H1 (cell line): ENCODE data around the gene ARHGAP8. TPM values are rescaled to one million over a fixed set of nuclear protein-coding genes. Genes with fewer than 3 reads are reported as not detected.

ENCODE experiments used
- BRCA1 ChIP-seq: IDR thresholded peaks from 2 replicates; pipeline ENCODE4 v1.6.1; 2012; ENCODE audit warnings: low read depth, low read length, improper control_type of control experiment
- NRF1 ChIP-seq: IDR thresholded peaks from 2 replicates; pipeline ENCODE4 v1.6.1; 2011; ENCODE audit warnings: mild to moderate bottlenecking, low read depth, low read length, improper control_type of control experiment
- POU5F1 ChIP-seq: IDR thresholded peaks from 2 replicates; pipeline ENCODE4 v1.6.1; 2011; ENCODE audit warnings: low read depth, mild to moderate bottlenecking, low read length, moderate library complexity
- SP1 ChIP-seq: IDR thresholded peaks from 2 replicates; pipeline ENCODE4 v1.6.1; 2011; ENCODE audit warnings: low read depth, low read length
- SUZ12 ChIP-seq: fragments of 200-600 bp; sonication (generic); IDR thresholded peaks from 2 replicates; pipeline ENCODE4 v1.6.1; 2012; ENCODE audit warnings: mild to moderate bottlenecking, inconsistent platforms, low read length, moderate library complexity, mixed read lengths
- TEAD4 ChIP-seq: IDR thresholded peaks from 2 replicates; pipeline ENCODE4 v1.6.1; 2012; ENCODE audit warnings: low read depth, low read length, inconsistent platforms, mixed read lengths
- YY1 ChIP-seq: IDR thresholded peaks from 2 replicates; pipeline ENCODE4 v1.6.1; 2011; ENCODE audit warnings: low read depth, mild to moderate bottlenecking, low read length
- polyA plus RNA-seq, 7 experiments: library from polyadenylated mRNA; depleted of rRNA in 3 of 7; stranded (reverse) in 5 of 7; unstranded in 2 of 7; fragments of >200 nt in 5 of 7; fragments of 200-250 nt in 2 of 7; gene quantifications; 1 replicate in 5 of 7; 2 replicates in 1 of 7; 4 replicates in 1 of 7; pipeline versions ENCODE4 v1.2.1 to v1.2.3, GENCODE V29; 2011 to 2013; ENCODE audit warnings: missing spikeins in 2 of 7, mixed read lengths in 2 of 7
- total RNA-seq: library from RNA; stranded (reverse); fragmentation: NEBNext Ultra II Directional; extraction: Animal tissue kit (Norgen Biotek cat#: 25700); gene quantifications from 2 replicates; pipeline ENCODE4 v1.2.1, GENCODE V29; 2021
- TF ChIP-seq, protein P1 (sequence below), 3 experiments: IDR thresholded peaks; 1 replicate in 2 of 3; 2 replicates in 1 of 3; pipeline versions ENCODE4 v1.5.1 to v1.6.1; 2011; ENCODE audit warnings: low read length in 3 of 3, mild to moderate bottlenecking in 3 of 3, inconsistent platforms in 2 of 3, low read depth in 1 of 3, moderate library complexity in 1 of 3; ENCODE audit not compliant: insufficient read depth in 1 of 3; ENCODE audit errors: control extremely low read depth in 1 of 3

The ARHGAP8 gene
- total and polyA plus RNA-seq, 2 of the 8 experiments (the other 6 are each of a cell fraction or from before 2014, with no cell fraction given) = 35.6 to 47.7 TPM

DNA sequence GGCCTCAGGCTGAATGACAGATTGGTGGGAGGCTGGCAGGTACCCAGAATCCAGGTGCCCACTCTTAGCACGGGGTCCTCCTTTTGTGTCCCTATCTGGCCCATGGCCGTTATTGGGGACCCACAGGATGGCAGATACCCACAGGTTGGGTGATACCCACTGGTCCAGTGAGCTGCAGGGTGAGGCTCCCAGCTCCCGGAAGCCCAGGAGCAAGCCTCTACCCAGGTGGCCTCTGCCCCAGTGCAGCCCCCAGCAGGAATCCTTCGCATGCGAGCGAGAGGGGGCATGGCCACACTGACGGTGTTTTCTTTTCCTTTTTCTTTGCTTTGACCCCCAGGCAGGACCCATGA is 141.3 kb downstream of the ARHGAP8 start (continued):
- TF ChIP-seq, protein P1, sequence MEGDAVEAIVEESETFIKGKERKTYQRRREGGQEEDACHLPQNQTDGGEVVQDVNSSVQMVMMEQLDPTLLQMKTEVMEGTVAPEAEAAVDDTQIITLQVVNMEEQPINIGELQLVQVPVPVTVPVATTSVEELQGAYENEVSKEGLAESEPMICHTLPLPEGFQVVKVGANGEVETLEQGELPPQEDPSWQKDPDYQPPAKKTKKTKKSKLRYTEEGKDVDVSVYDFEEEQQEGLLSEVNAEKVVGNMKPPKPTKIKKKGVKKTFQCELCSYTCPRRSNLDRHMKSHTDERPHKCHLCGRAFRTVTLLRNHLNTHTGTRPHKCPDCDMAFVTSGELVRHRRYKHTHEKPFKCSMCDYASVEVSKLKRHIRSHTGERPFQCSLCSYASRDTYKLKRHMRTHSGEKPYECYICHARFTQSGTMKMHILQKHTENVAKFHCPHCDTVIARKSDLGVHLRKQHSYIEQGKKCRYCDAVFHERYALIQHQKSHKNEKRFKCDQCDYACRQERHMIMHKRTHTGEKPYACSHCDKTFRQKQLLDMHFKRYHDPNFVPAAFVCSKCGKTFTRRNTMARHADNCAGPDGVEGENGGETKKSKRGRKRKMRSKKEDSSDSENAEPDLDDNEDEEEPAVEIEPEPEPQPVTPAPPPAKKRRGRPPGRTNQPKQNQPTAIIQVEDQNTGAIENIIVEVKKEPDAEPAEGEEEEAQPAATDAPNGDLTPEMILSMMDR (IDR thresholded peaks at IDR 0.05; ENCODE audit: control extremely low read depth in 1 of 3, insufficient read depth in 1 of 3, low read depth in 1 of 3, low read length in 3 of 3) = no peak
- TF ChIP-seq NRF1 = no peak
- TF ChIP-seq SUZ12 = no peak
- TF ChIP-seq POU5F1 = no peak
- no peak for TF ChIP-seq TEAD4
- no peak for TF ChIP-seq SP1
- no peak for TF ChIP-seq YY1
- no peak for TF ChIP-seq BRCA1
